ENCODE measurements around the gene TRMT2A. TPM values are rescaled to one million over a fixed set of nuclear protein-coding genes. Genes with fewer than 3 reads are reported as not detected.

TRMT2A gene
- total and polyA plus RNA-seq, 2 donors from 2014 or later = 37.3 to 50.0 TPM

GRCh38 chr22:20159076-20159475, 42.0 kb upstream of the TRMT2A start:
- no peak overlapping the region for H3K4me3 ChIP-seq (ENCODE audit: low read length in 3 of 3)
- no peaks in the 10 kb centered on the region for H3K9me3 ChIP-seq (ENCODE audit: control insufficient read depth in 2 of 3, insufficient read depth in 1 of 3, low read length in 3 of 3)
- intact Hi-C loops (cut with DNase I) = loop anchor here (10.0 kb wide), 1 partner anchor 136 kb away; no protein-coding TSS in a partner anchor
- peak in 4 of 5 donors; percentile 49 to 79 (median 60) for DNase-seq
- H3K27ac ChIP-seq (ENCODE audit: low read depth in 2 of 2, low read length in 2 of 2) = no peak overlapping the region
- TF ChIP-seq, protein P1, sequence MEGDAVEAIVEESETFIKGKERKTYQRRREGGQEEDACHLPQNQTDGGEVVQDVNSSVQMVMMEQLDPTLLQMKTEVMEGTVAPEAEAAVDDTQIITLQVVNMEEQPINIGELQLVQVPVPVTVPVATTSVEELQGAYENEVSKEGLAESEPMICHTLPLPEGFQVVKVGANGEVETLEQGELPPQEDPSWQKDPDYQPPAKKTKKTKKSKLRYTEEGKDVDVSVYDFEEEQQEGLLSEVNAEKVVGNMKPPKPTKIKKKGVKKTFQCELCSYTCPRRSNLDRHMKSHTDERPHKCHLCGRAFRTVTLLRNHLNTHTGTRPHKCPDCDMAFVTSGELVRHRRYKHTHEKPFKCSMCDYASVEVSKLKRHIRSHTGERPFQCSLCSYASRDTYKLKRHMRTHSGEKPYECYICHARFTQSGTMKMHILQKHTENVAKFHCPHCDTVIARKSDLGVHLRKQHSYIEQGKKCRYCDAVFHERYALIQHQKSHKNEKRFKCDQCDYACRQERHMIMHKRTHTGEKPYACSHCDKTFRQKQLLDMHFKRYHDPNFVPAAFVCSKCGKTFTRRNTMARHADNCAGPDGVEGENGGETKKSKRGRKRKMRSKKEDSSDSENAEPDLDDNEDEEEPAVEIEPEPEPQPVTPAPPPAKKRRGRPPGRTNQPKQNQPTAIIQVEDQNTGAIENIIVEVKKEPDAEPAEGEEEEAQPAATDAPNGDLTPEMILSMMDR (IDR thresholded peaks at IDR 0.05; ENCODE audit: borderline replicate concordance, extremely low read depth, insufficient read depth) = no peak
- no peaks in the 10 kb centered on the region for H3K4me1 ChIP-seq (ENCODE audit: control insufficient read depth in 2 of 3, insufficient read depth in 2 of 3, low read depth in 1 of 3, low read length in 3 of 3)
- no peaks in the 10 kb centered on the region for H3K36me3 ChIP-seq (ENCODE audit: control insufficient read depth in 2 of 3, insufficient read depth in 3 of 3, low read length in 3 of 3)
- H3K9ac ChIP-seq (ENCODE audit: low read length in 3 of 3) = no peak overlapping the region
- no peak for FAIRE-seq
- H3K27me3 ChIP-seq (ENCODE audit: control insufficient read depth, insufficient read depth, low read length) = no peaks in the 10 kb centered on the region

DNA sequence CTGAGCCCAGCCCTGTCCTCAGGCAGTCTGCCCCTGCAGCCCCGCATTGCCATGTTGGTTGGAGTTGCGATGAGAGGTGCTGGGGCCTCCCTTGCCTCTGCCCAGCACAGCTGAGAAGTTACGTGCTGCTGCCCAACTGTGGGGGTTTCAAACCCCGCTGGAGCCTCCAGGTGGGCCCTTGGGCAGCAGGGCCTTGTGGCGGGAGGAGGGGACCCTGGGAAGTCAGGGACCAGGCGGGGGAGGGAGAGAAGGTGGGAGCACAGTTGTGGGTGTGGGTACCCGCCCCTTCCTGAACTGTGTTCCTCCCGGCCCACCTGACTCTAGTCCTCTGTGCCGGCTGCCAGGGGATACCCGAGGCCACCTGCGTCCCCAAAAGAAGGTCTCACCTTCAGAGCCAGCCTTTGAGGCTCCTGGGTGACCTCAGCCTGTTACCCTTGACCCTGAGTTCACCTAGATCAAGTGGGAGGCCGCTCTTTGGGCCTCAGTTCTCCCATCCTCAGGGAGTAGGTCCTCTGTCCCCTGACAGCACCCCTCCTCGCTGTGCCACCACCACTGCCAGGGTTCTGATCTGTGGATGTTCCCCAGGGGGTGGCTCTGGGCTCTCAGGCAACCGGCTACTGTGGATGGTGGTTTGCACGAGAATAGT, 41.5 kb upstream of the TRMT2A start:
- no peaks in the 10 kb centered on the region for H3K4me1 ChIP-seq (ENCODE audit: control insufficient read depth in 2 of 3, insufficient read depth in 2 of 3, low read depth in 1 of 3, low read length in 3 of 3)
- H3K9ac ChIP-seq (ENCODE audit: low read length in 3 of 3) = no peak overlapping the region
- FAIRE-seq = no peak
- intact Hi-C loops (cut with DNase I) = loop anchor here (10.0 kb wide), 1 partner anchor 136 kb away; no protein-coding TSS in a partner anchor
- no peaks in the 10 kb centered on the region for H3K27me3 ChIP-seq (ENCODE audit: control insufficient read depth, insufficient read depth, low read length)
- DNase-seq = no peak
- no peak overlapping the region for H3K27ac ChIP-seq (ENCODE audit: low read depth in 2 of 2, low read length in 2 of 2)
- no peaks in the 10 kb centered on the region for H3K9me3 ChIP-seq (ENCODE audit: control insufficient read depth in 2 of 3, insufficient read depth in 1 of 3, low read length in 3 of 3)
- H3K4me3 ChIP-seq (ENCODE audit: low read length in 3 of 3) = no peak overlapping the region
- TF ChIP-seq, protein P1 (IDR thresholded peaks at IDR 0.05; ENCODE audit: borderline replicate concordance, extremely low read depth, insufficient read depth) = no peak
- no peaks in the 10 kb centered on the region for H3K36me3 ChIP-seq (ENCODE audit: control insufficient read depth in 2 of 3, insufficient read depth in 3 of 3, low read length in 3 of 3)

DNA sequence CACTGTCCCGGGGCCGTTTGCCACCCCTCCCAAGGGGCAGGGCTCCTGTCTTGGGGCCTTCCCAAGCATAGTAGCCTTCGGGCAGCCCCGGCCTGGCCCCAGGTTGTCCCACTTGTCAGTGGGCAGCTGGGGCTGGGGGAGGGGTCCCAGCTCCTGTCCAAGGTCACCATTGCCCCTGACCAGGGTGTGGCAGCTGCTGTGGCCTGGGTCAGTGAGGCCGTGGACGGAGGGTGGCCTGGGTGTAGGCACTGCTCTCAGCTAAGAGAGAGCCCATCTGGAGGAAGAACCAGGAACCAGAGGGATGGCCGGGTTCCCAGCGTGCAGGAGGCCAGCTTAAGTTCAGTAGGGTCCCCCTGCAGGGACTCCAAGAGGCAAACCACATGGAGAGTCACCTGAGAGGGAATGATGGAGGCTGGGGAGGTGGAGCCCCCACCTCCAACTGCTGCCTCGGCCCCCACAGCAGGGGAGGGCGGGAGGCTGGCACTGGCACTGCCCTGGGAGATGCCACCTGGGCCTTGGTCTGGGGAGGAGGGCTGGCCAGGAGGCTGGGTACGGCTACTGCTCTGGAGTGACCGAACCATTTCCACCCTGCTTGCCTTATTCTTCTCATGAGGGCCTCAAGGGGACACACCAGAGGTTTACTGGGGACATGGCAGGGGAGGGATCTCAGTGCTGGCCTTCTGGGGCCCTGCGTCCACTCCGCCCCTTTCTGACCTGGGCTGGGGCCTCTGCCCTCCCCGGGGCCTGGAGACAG, 40.6 kb upstream of the TRMT2A start:
- no peaks in the 10 kb centered on the region for H3K9me3 ChIP-seq (ENCODE audit: control insufficient read depth in 2 of 3, insufficient read depth in 1 of 3, low read length in 3 of 3)
- peak in 1 of 5 donors; percentile 70 for DNase-seq
- H3K27me3 ChIP-seq (ENCODE audit: control insufficient read depth, insufficient read depth, low read length) = no peaks in the 10 kb centered on the region
- no peaks in the 10 kb centered on the region for H3K4me1 ChIP-seq (ENCODE audit: control insufficient read depth in 2 of 3, insufficient read depth in 2 of 3, low read depth in 1 of 3, low read length in 3 of 3)
- no peak overlapping the region for H3K27ac ChIP-seq (ENCODE audit: low read depth in 2 of 2, low read length in 2 of 2)
- H3K36me3 ChIP-seq (ENCODE audit: control insufficient read depth in 2 of 3, insufficient read depth in 3 of 3, low read length in 3 of 3) = no peaks in the 10 kb centered on the region
- intact Hi-C loops (cut with DNase I) = loop anchor here (10.0 kb wide), 1 partner anchor 137 kb away; no protein-coding TSS in a partner anchor
- no peak overlapping the region for H3K4me3 ChIP-seq (ENCODE audit: low read length in 3 of 3)
- H3K9ac ChIP-seq (ENCODE audit: low read length in 3 of 3) = no peak overlapping the region
- TF ChIP-seq, protein P1 (IDR thresholded peaks at IDR 0.05; ENCODE audit: borderline replicate concordance, extremely low read depth, insufficient read depth) = no peak
- no peak for FAIRE-seq

Data from kidney (tissue), 14 donors.